Endothelial cell of umbilical vein (primary cell): ENCODE measurements around the gene JAML. TPM values are rescaled to one million over a fixed set of nuclear protein-coding genes. Genes with fewer than 3 reads are reported as not detected.

Source experiments
- BruUV-seq: library from RNA; stranded (reverse); fragments of 400-500 nt; replicated peaks from 2 replicates; lab custom pipeline; 2021; lab: Mats Ljungman, UMichigan
- CTCF ChIA-PET: fragments of 300-600, 350-600 bp; sonication (Branson Sonifier 250); formaldehyde crosslinking; loops from one replicate; lab custom pipeline; 2021; ENCODE audit warnings: antibody characterized with exemption, inconsistent platforms; lab: Charles Lee
- POLR2A ChIA-PET: fragments of 300-600, 350-600 bp; sonication (Branson Sonifier 250); formaldehyde crosslinking; loops from one replicate; lab custom pipeline; 2021; ENCODE audit warnings: antibody characterized with exemption, inconsistent platforms; lab: Charles Lee
- DNase-seq: peaks from one replicate; pipeline ENCODE4 v3.0.0-alpha.2; 2011; ENCODE audit warnings: low read depth, low spot score
- FAIRE-seq: peaks from 2 replicates; lab custom pipeline; 2011; peaks lifted over from hg19 to GRCh38; lab: Jason Lieb, UNC
- H2AFZ ChIP-seq: 2 replicates; pipeline ENCODE4 v1.6.0; 2012; ENCODE audit warnings: low read depth, low read length, control low read depth, inconsistent platforms
- H3K27ac ChIP-seq: 2 replicates; pipeline ENCODE4 v1.5.1; 2011; ENCODE audit warnings: low read depth, mild to moderate bottlenecking, control low read depth, low read length, moderate library complexity; ENCODE audit not compliant: insufficient read depth
- H3K27me3 ChIP-seq, 2 experiments: 2 replicates each; pipeline versions ENCODE4 v1.6.0 to v1.6.1; 2011; ENCODE audit warnings: low read length in 2 of 2, mixed read lengths in 1 of 2; ENCODE audit not compliant: control insufficient read depth in 2 of 2, insufficient read depth in 2 of 2
- H3K36me3 ChIP-seq, 2 experiments: 2 replicates in 1 of 2; 3 replicates in 1 of 2; pipeline ENCODE4 v1.5.1; 2011; ENCODE audit warnings: low read length in 2 of 2, mild to moderate bottlenecking in 1 of 2, moderate library complexity in 1 of 2; ENCODE audit not compliant: control insufficient read depth in 2 of 2, insufficient read depth in 2 of 2; ENCODE audit errors: extremely low read depth in 1 of 2
- H3K4me1 ChIP-seq: 3 replicates; pipeline ENCODE4 v1.5.1; 2011; ENCODE audit warnings: mild to moderate bottlenecking, low read length; ENCODE audit not compliant: control insufficient read depth, insufficient read depth; ENCODE audit errors: extremely low read depth
- H3K4me2 ChIP-seq: 2 replicates; pipeline ENCODE4 v1.6.1; 2011; ENCODE audit warnings: low read length, control low read depth, mixed read lengths; ENCODE audit not compliant: insufficient read depth
- H3K4me3 ChIP-seq, 3 experiments: fragments of 200-600 bp in 1 of 3; sonication (generic), shearing (Covaris generic) in 1 of 3; replicated peaks in 1 of 3; 2 replicates each; pipeline ENCODE4 v1.5.1; 2011 to 2016; ENCODE audit warnings: control low read depth in 3 of 3, low read length in 3 of 3, mild to moderate bottlenecking in 2 of 3, inconsistent platforms in 1 of 3, low read depth in 1 of 3, moderate library complexity in 1 of 3; ENCODE audit not compliant: insufficient read depth in 1 of 3
- H3K79me2 ChIP-seq: 2 replicates; pipeline ENCODE4 v1.6.0; 2012; ENCODE audit warnings: low read length, inconsistent platforms; ENCODE audit not compliant: control insufficient read depth, insufficient read depth
- H3K9ac ChIP-seq: replicated peaks from 2 replicates; pipeline ENCODE3; 2011; ENCODE audit warnings: low read length, control low read depth; ENCODE audit not compliant: insufficient read depth; ENCODE audit errors: extremely low read depth
- H3K9me1 ChIP-seq: replicated peaks from 3 replicates; pipeline ENCODE4 v1.6.0; 2011; ENCODE audit warnings: mild to moderate bottlenecking, low read length; ENCODE audit not compliant: control insufficient read depth, insufficient read depth; ENCODE audit errors: extremely low read depth
- H3K9me3 ChIP-seq: replicated peaks from 2 replicates; pipeline ENCODE4 v1.5.1; 2012; ENCODE audit warnings: low read length, inconsistent platforms; ENCODE audit not compliant: control insufficient read depth, insufficient read depth
- H4K20me1 ChIP-seq: replicated peaks from 2 replicates; pipeline ENCODE3; 2011; ENCODE audit warnings: mild to moderate bottlenecking, low read length; ENCODE audit not compliant: control insufficient read depth, insufficient read depth; ENCODE audit errors: extremely low read depth
- CTCF ChIP-seq, 2 donors: IDR thresholded peaks; 1 replicate in 1 of 2; 2 replicates in 1 of 2; pipeline ENCODE4 v1.5.1; 2011; ENCODE audit warnings: low read length in 2 of 2, mild to moderate bottlenecking in 2 of 2, moderate library complexity in 2 of 2, control low read depth in 1 of 2, inconsistent platforms in 1 of 2, low read depth in 1 of 2; ENCODE audit not compliant: insufficient read depth in 1 of 2; ENCODE audit errors: extremely low read depth in 1 of 2
- EZH2 ChIP-seq: IDR thresholded peaks from 2 replicates; pipeline ENCODE4 v1.6.1; 2012; ENCODE audit warnings: borderline replicate concordance, low read depth, mild to moderate bottlenecking, moderate library complexity, low read length, inconsistent platforms; ENCODE audit not compliant: severe bottlenecking
- FOS ChIP-seq: IDR thresholded peaks from 2 replicates; pipeline ENCODE4 v1.6.1; 2011; ENCODE audit warnings: mild to moderate bottlenecking, low read length, moderate library complexity, borderline replicate concordance; ENCODE audit not compliant: insufficient read depth
- GATA2 ChIP-seq: IDR thresholded peaks from 2 replicates; pipeline ENCODE4 v1.7.0; 2011; ENCODE audit warnings: low read depth, mild to moderate bottlenecking, moderate library complexity, mixed read lengths, low read length; ENCODE audit not compliant: insufficient read length, insufficient read depth
- JUN ChIP-seq: IDR thresholded peaks from 2 replicates; pipeline ENCODE4 v1.6.1; 2011; ENCODE audit warnings: borderline replicate concordance, low read depth; ENCODE audit not compliant: insufficient read length, insufficient read depth
- MAX ChIP-seq: IDR thresholded peaks from 2 replicates; pipeline ENCODE4 v1.6.1; 2011; ENCODE audit not compliant: insufficient read depth, insufficient read length
- MYC ChIP-seq: IDR thresholded peaks from one replicate; pipeline ENCODE4 v1.6.1; 2011; ENCODE audit warnings: mild to moderate bottlenecking, low read depth, low read length
- POLR2A ChIP-seq: IDR thresholded peaks from 2 replicates; pipeline ENCODE4 v1.6.1; 2012; ENCODE audit warnings: low read depth, mild to moderate bottlenecking, control low read depth, low read length
- POLR2AphosphoS5 ChIP-seq: IDR thresholded peaks from 2 replicates; pipeline ENCODE4 v1.6.1; 2012; ENCODE audit warnings: low read depth, mild to moderate bottlenecking, control low read depth, low read length, moderate library complexity; ENCODE audit not compliant: insufficient read depth
- dilution Hi-C: fragments of 300-500 bp; cut with MboI; formaldehyde crosslinking; loops from one replicate; pipeline ENCODE4 v1.15.0; 2019; ENCODE audit warnings: low sequenced_read_pairs; ENCODE audit not compliant: extremely low pct_ligation_motif_present
- intact Hi-C: fragments of 100-400 bp; cut with micrococcal nuclease; formaldehyde crosslinking; loops from one replicate; pipeline ENCODE4 v1.10.0; 2022
- polyA plus RNA-seq, 4 experiments: library from polyadenylated mRNA; depleted of rRNA in 3 of 4; stranded (reverse) in 3 of 4; unstranded in 1 of 4; fragments of >200 nt; gene quantifications; 2 replicates each; pipeline versions ENCODE4 v1.2.1 to v1.2.3, GENCODE V29; 2011 to 2012; ENCODE audit warnings: missing spikeins in 1 of 4
- total RNA-seq: library from RNA; stranded (reverse); gene quantifications from 2 replicates; pipeline ENCODE4 v1.2.3, GENCODE V29; 2021

JAML gene
- total and polyA plus RNA-seq, 2 donors (not counting 3 experiments of a cell fraction or from before 2014, with no cell fraction given): 0.04 to 0.35 TPM

- peaks cover 50 to 57% of the 10 kb centered on the region in 2 experiments for H3K27me3 ChIP-seq
- H3K36me3 ChIP-seq: no peaks in the 10 kb centered on the region
- ChIA-PET CTCF (interaction anchor here (1.4 to 7.6 kb wide), 4 partner anchors 9 to 339 kb away, joined by 3 to 112 read pairs (median 4); no protein-coding TSS in a partner anchor), POLR2A (no interaction called here)
- dilution Hi-C loops (no loop called here), intact Hi-C loops (no loop called here)
- no peak overlapping the region for H2AFZ ChIP-seq
- no peaks in the 10 kb centered on the region for H3K4me1 ChIP-seq
- no TSS peak for BruUV-seq
- H3K27ac ChIP-seq: no peak overlapping the region
- TF ChIP-seq EZH2: no peak
- no peak for TF ChIP-seq JUN
- TF ChIP-seq POLR2A: no peak
- no peak for TF ChIP-seq GATA2
- TF ChIP-seq CTCF (IDR thresholded peaks at IDR 0.05; ENCODE audit: extremely low read depth in 1 of 2, insufficient read depth in 1 of 2, low read depth in 1 of 2, low read length in 2 of 2): no peak
- no peak for TF ChIP-seq MYC
- TF ChIP-seq MAX: no peak
- TF ChIP-seq FOS: no peak
- TF ChIP-seq POLR2AphosphoS5: no peak
- H3K9ac ChIP-seq: no peak overlapping the region
- FAIRE-seq: no peak
- no peaks in the 10 kb centered on the region for H3K79me2 ChIP-seq
- H3K4me2 ChIP-seq: no peak overlapping the region
- H3K9me3 ChIP-seq: no peaks in the 10 kb centered on the region
- no peak overlapping the region for H3K4me3 ChIP-seq
- H4K20me1 ChIP-seq: no peaks in the 10 kb centered on the region
- H3K9me1 ChIP-seq: no peaks in the 10 kb centered on the region
- DNase-seq: no peak
Observed at GRCh38 chr11:118146554-118146953, 78.3 kb downstream of the JAML start.
